H9 (cell line): ENCODE results near the gene TRMT112. TPM values are rescaled to one million over a fixed set of nuclear protein-coding genes. Genes with fewer than 3 reads are reported as not detected.
"Not testable (repeated sequence)": the region's sequence is repeated elsewhere in the genome, so short reads cannot be mapped to it uniquely, and the experiment has no call there.

ENCODE experiments used
- DNase-seq: peaks from one replicate; pipeline ENCODE4 v3.0.0-alpha.2; 2017
- H2AFZ ChIP-seq: one replicate; pipeline ENCODE4 v1.6.1; 2013; ENCODE audit warnings: mild to moderate bottlenecking, low read length, control low read depth, moderate library complexity
- H2AK5ac ChIP-seq: 2 replicates; pipeline ENCODE4 v1.6.1; 2013; ENCODE audit warnings: low read length, control low read depth, mixed read lengths; ENCODE audit not compliant: insufficient read length
- H2BK120ac ChIP-seq: one replicate; pipeline ENCODE4 v1.6.1; 2013; ENCODE audit warnings: low read depth, mild to moderate bottlenecking, low read length, control low read depth, inconsistent platforms; ENCODE audit not compliant: poor library complexity, severe bottlenecking
- H2BK12ac ChIP-seq: 2 replicates; pipeline ENCODE4 v1.6.1; 2013; ENCODE audit warnings: low read length, control low read depth, mixed read lengths, low read depth; ENCODE audit not compliant: insufficient read length
- H2BK15ac ChIP-seq: 2 replicates; pipeline ENCODE4 v1.6.1; 2013; ENCODE audit warnings: low read depth, low read length, control low read depth
- H2BK20ac ChIP-seq: one replicate; pipeline ENCODE4 v1.6.1; 2013; ENCODE audit warnings: low read depth, mild to moderate bottlenecking, low read length, control low read depth, inconsistent platforms; ENCODE audit not compliant: poor library complexity, severe bottlenecking
- H2BK5ac ChIP-seq: 2 replicates; pipeline ENCODE4 v1.6.1; 2013; ENCODE audit warnings: low read length, control low read depth, mixed read lengths; ENCODE audit not compliant: insufficient read length
- H3K14ac ChIP-seq: 2 replicates; pipeline ENCODE4 v1.6.1; 2013; ENCODE audit warnings: low read length, control low read depth; ENCODE audit not compliant: insufficient read depth
- H3K18ac ChIP-seq: 2 replicates; pipeline ENCODE4 v1.6.1; 2013; ENCODE audit warnings: low read depth, mild to moderate bottlenecking, mixed read lengths, low read length, control low read depth; ENCODE audit not compliant: insufficient read length
- H3K23ac ChIP-seq: 2 replicates; pipeline ENCODE4 v1.6.1; 2013; ENCODE audit warnings: low read length, control low read depth, mixed read lengths, low read depth; ENCODE audit not compliant: insufficient read length
- H3K23me2 ChIP-seq: 2 replicates; pipeline ENCODE4 v1.6.1; 2013; ENCODE audit warnings: low read depth, mild to moderate bottlenecking, mixed read lengths, low read length, control low read depth; ENCODE audit not compliant: insufficient read length, poor library complexity, severe bottlenecking
- H3K27ac ChIP-seq: 2 replicates; pipeline ENCODE4 v1.5.1; 2013; ENCODE audit warnings: low read length, control low read depth, mixed read lengths, low read depth; ENCODE audit not compliant: insufficient read length
- H3K27me3 ChIP-seq: 2 replicates; pipeline ENCODE4 v1.6.1; 2013; ENCODE audit warnings: low read length, control low read depth, inconsistent platforms; ENCODE audit not compliant: insufficient read depth
- H3K4ac ChIP-seq: 2 replicates; pipeline ENCODE4 v1.6.1; 2013; ENCODE audit warnings: low read depth, mild to moderate bottlenecking, control low read depth, inconsistent platforms, low read length, moderate library complexity
- H3K4me1 ChIP-seq: 2 replicates; pipeline ENCODE4 v1.6.1; 2013; ENCODE audit warnings: low read length, control low read depth, inconsistent platforms; ENCODE audit not compliant: insufficient read depth
- H3K4me2 ChIP-seq: 2 replicates; pipeline ENCODE4 v1.6.1; 2013; ENCODE audit warnings: low read length, control low read depth, mixed read lengths; ENCODE audit not compliant: insufficient read length, insufficient read depth
- H3K56ac ChIP-seq: 2 replicates; pipeline ENCODE4 v1.6.1; 2013; ENCODE audit warnings: low read depth, mild to moderate bottlenecking, mixed read lengths, low read length, control low read depth; ENCODE audit not compliant: insufficient read length
- H3K79me1 ChIP-seq: 2 replicates; pipeline ENCODE4 v1.6.1; 2013; ENCODE audit warnings: low read depth, mild to moderate bottlenecking, moderate library complexity, low read length, control low read depth, inconsistent platforms; ENCODE audit not compliant: insufficient read depth, poor library complexity, severe bottlenecking
- H3K79me2 ChIP-seq: 2 replicates; pipeline ENCODE4 v1.6.1; 2013; ENCODE audit warnings: low read length, control low read depth, inconsistent platforms; ENCODE audit not compliant: insufficient read depth
- H3K9ac ChIP-seq: 2 replicates; pipeline ENCODE4 v1.6.1; 2013; ENCODE audit warnings: low read length, control low read depth, mixed read lengths; ENCODE audit not compliant: insufficient read length; ENCODE audit errors: extremely low read depth
- H3K9me3 ChIP-seq: one replicate; pipeline ENCODE4 v1.6.1; 2013; ENCODE audit warnings: low read depth, low read length, inconsistent platforms; ENCODE audit not compliant: control insufficient read depth
- H3T11ph ChIP-seq: one replicate; pipeline ENCODE4 v1.6.1; 2013; ENCODE audit warnings: mild to moderate bottlenecking, low read length, control low read depth, inconsistent platforms
- H4K20me1 ChIP-seq: one replicate; pipeline ENCODE4 v1.6.1; 2013; ENCODE audit not compliant: control insufficient read depth, insufficient read length, insufficient read depth
- H4K5ac ChIP-seq: 2 replicates; pipeline ENCODE4 v1.6.1; 2013; ENCODE audit warnings: low read depth, mild to moderate bottlenecking, mixed read lengths, low read length, control low read depth; ENCODE audit not compliant: insufficient read length
- H4K8ac ChIP-seq: replicated peaks from 2 replicates; pipeline ENCODE4 v1.6.1; 2013; ENCODE audit warnings: low read length, control low read depth, mixed read lengths, low read depth; ENCODE audit not compliant: insufficient read length
- H4K91ac ChIP-seq: 2 replicates; pipeline ENCODE4 v1.6.1; 2013; ENCODE audit warnings: low read depth, mild to moderate bottlenecking, moderate library complexity, mixed read lengths, low read length, control low read depth; ENCODE audit not compliant: insufficient read length
- H3K27ac Mint-ChIP-seq, 3 experiments: 2 replicates in 2 of 3; 3 replicates in 1 of 3; pipeline ENCODE4 v1.8.0; 2020 to 2021; ENCODE audit warnings: mixed read lengths in 3 of 3, mild to moderate bottlenecking in 1 of 3, moderate library complexity in 1 of 3
- H3K27me3 Mint-ChIP-seq: 2 replicates; pipeline ENCODE4 v1.8.0; 2021; ENCODE audit warnings: low read depth, mild to moderate bottlenecking, moderate library complexity, mixed read lengths
- H3K36me3 Mint-ChIP-seq, 3 experiments: 2 replicates in 2 of 3; 3 replicates in 1 of 3; pipeline ENCODE4 v1.8.0; 2020 to 2021; ENCODE audit warnings: low read depth in 3 of 3, mixed read lengths in 3 of 3; ENCODE audit not compliant: insufficient read depth in 1 of 3
- H3K4me1 Mint-ChIP-seq, 2 experiments: 2 replicates each; pipeline ENCODE4 v1.8.0; 2020; ENCODE audit warnings: mixed read lengths in 2 of 2
- H3K4me3 Mint-ChIP-seq, 2 experiments: 2 replicates in 1 of 2; 3 replicates in 1 of 2; pipeline ENCODE4 v1.8.0; 2020 to 2021; ENCODE audit warnings: mild to moderate bottlenecking in 2 of 2, mixed read lengths in 2 of 2, moderate library complexity in 1 of 2
- H3K9me3 Mint-ChIP-seq, 2 experiments: 2 replicates in 1 of 2; 3 replicates in 1 of 2; pipeline ENCODE4 v1.8.0; 2020; ENCODE audit warnings: mild to moderate bottlenecking in 2 of 2, mixed read lengths in 2 of 2, moderate library complexity in 1 of 2
- WGBS: extraction: QIAGEN DNeasy Blood & Tissue Kit; methylation state at CpG from one replicate; pipeline ENCODE4 v1.1.7; 2013; ENCODE audit warnings: missing lambda C conversion rate, low lambda C conversion rate, mixed read lengths; ENCODE audit not compliant: insufficient read length; ENCODE audit errors: extremely low coverage; 5-methylcytosine and 5-hydroxymethylcytosine counted together
- total RNA-seq: library from RNA; stranded (reverse); gene quantifications from 2 replicates; pipeline ENCODE4 v1.2.1, GENCODE V29; 2021
- TF ChIP-seq, protein P1 (sequence below): fragments of 200-600 bp; sonication (generic); conservative IDR thresholded peaks from 3 replicates; pipeline ENCODE4 v1.8.0; 2021; ENCODE audit warnings: antibody characterized with exemption, mild to moderate bottlenecking

The TRMT112 gene
- total RNA-seq, 1 experiment from 2014 or later = 315 TPM

DNA sequence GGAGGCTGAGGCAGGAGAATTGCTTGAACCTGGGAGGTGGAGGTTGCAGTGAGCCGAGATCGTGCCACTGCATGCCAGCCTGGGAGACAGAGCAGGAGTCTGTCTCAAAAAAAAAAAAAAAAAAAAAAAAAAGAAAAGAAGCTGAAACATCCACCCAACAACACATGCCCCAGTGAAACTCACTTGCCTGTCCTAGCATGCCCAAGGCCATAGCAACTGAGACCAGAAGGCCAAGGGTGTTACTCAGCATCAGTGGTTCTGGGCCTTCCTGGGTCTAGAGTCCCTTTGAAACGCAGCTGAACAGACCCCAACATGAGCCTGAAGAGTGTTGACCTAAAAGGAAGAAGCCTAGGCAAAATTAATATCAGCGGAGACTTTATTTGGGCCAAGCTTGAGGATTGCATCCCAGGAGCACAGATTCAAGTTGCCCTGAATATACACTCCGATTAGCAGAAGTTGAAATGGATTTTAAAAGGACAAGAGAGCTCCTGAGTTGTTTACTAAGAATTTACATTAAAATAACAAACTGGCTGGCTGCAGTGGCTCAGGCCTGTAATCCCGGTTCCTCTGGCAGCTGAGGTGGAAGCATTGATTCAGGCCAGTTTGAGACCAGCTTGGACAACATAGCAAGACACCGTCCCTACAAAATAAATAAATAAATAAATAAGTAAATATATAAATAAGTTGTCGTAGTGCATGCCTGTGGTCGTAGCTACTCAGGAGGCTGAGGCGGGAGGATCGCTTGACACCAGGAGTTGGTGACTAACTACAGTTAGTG is 7.5 kb upstream of the TRMT112 start:
- H3K9me3 ChIP-seq = no peaks in the 10 kb centered on the region
- Mint-ChIP-seq H3K27ac (peak overlapping the region; percentile 8 to 95 (median 93); a peak in 4 of 7 replicates), H3K4me1 (peaks cover 12 to 20% of the 10 kb centered on the region in 2 experiments), H3K4me3 (peak overlapping the region in 1 of 2 experiments; percentile 3; a peak in 1 of 5 replicates), H3K36me3 (peaks cover 9 to 22% (median 19%) of the 10 kb centered on the region in 3 experiments; a peak in 6 of 7 replicates), H3K27me3 (peaks cover 5% of the 10 kb centered on the region), H3K9me3 (no peaks in the 10 kb centered on the region)
- H3K27me3 ChIP-seq = no peaks in the 10 kb centered on the region
- no peak overlapping the region for H2AFZ ChIP-seq
- peaks cover 2% of the 10 kb centered on the region for H4K20me1 ChIP-seq
- H3K9ac ChIP-seq = no peak overlapping the region
- no peaks in the 10 kb centered on the region for H3K79me2 ChIP-seq
- TF ChIP-seq, protein P1, sequence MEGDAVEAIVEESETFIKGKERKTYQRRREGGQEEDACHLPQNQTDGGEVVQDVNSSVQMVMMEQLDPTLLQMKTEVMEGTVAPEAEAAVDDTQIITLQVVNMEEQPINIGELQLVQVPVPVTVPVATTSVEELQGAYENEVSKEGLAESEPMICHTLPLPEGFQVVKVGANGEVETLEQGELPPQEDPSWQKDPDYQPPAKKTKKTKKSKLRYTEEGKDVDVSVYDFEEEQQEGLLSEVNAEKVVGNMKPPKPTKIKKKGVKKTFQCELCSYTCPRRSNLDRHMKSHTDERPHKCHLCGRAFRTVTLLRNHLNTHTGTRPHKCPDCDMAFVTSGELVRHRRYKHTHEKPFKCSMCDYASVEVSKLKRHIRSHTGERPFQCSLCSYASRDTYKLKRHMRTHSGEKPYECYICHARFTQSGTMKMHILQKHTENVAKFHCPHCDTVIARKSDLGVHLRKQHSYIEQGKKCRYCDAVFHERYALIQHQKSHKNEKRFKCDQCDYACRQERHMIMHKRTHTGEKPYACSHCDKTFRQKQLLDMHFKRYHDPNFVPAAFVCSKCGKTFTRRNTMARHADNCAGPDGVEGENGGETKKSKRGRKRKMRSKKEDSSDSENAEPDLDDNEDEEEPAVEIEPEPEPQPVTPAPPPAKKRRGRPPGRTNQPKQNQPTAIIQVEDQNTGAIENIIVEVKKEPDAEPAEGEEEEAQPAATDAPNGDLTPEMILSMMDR = no peak
- no peak overlapping the region for H3K4me2 ChIP-seq
- H3K14ac ChIP-seq = no peak overlapping the region
- no peak overlapping the region for H3K18ac ChIP-seq
- no peaks in the 10 kb centered on the region for H3K23me2 ChIP-seq
- H3K56ac ChIP-seq = no peak overlapping the region
- no peak overlapping the region for H4K8ac ChIP-seq
- no peak overlapping the region for H3K23ac ChIP-seq
- no peak overlapping the region for H2BK5ac ChIP-seq
- no peak for DNase-seq
- no peaks in the 10 kb centered on the region for H3K79me1 ChIP-seq
- no peak overlapping the region for H2AK5ac ChIP-seq
- no peak overlapping the region for H3K4ac ChIP-seq
- H3T11ph ChIP-seq = no peak overlapping the region
- H2BK20ac ChIP-seq = no peak overlapping the region
- H4K5ac ChIP-seq = no peak overlapping the region
- no peak overlapping the region for H2BK15ac ChIP-seq
- no CpG with 5 or more reads among the region's 11 CpGs for WGBS
- peak overlapping the region; percentile 34 for H3K27ac ChIP-seq
- no peak overlapping the region for H2BK120ac ChIP-seq
- no peaks in the 10 kb centered on the region; the same call in 1 of the 2 replicates for H3K4me1 ChIP-seq
- H2BK12ac ChIP-seq = no peak overlapping the region
- H4K91ac ChIP-seq = no peak overlapping the region

DNA sequence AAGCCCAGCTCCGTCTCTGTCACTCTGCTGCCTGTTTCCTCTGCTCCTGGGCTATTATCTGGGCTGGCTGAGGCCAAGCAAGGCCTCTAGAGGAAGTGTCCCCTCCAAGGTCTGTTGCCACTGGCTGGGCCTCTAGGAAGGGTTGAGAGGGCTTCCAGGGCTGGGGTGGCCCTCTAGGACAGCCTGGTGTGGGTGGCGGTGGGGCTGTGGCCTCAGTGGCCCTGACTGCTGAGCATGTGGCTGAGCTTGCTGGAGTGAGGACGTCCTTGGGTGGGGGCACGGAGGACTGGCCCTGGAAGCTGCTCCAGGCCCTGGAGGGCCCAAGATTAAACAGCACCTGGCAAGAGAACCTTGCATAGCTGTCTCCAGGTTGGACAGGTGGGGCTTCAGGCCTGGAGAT is 6.6 kb upstream of the TRMT112 start:
- H2AK5ac ChIP-seq, H3K27me3 ChIP-seq, H3K4ac ChIP-seq, H3K79me2 ChIP-seq, H2BK12ac ChIP-seq, H3K27ac ChIP-seq, H4K8ac ChIP-seq, H3K9me3 Mint-ChIP-seq, H3K79me1 ChIP-seq, H4K5ac ChIP-seq, H3K56ac ChIP-seq, H3K27me3 Mint-ChIP-seq, H4K91ac ChIP-seq, H4K20me1 ChIP-seq, H3T11ph ChIP-seq, H3K4me3 Mint-ChIP-seq, H3K18ac ChIP-seq, H2AFZ ChIP-seq, H2BK15ac ChIP-seq, H2BK5ac ChIP-seq, H3K23ac ChIP-seq, H3K14ac ChIP-seq, H3K9ac ChIP-seq, H2BK20ac ChIP-seq, DNase-seq, H3K4me1 ChIP-seq, H2BK120ac ChIP-seq, H3K4me2 ChIP-seq, H3K23me2 ChIP-seq, H3K9me3 ChIP-seq: not testable (repeated sequence)
- Mint-ChIP-seq H3K4me1 (peaks cover 19 to 26% of the 10 kb centered on the region in 2 experiments), H3K36me3 (peaks cover 9 to 22% (median 19%) of the 10 kb centered on the region in 3 experiments; a peak in 6 of 7 replicates), H3K27ac (peak overlapping the region; percentile 45 to 94 (median 90); a peak in 4 of 7 replicates)
- no CpG with 5 or more reads among the region's 4 CpGs for WGBS
